Loucy (cell line): ENCODE measurements around the gene ROR1.

Source experiments
- H2AFZ ChIP-seq: fragments of 200-600 bp; sonication (generic); 2 replicates; pipeline ENCODE4 v1.6.0; 2016; ENCODE audit warnings: antibody characterized with exemption, mild to moderate bottlenecking, low read length, moderate library complexity
- H3F3A ChIP-seq: fragments of 200-600 bp; 2 replicates; pipeline ENCODE4 v1.6.0; 2016; ENCODE audit warnings: antibody characterized with exemption, low read depth, mild to moderate bottlenecking
- H3K27me3 ChIP-seq: fragments of 200-600 bp; sonication (generic); 2 replicates; pipeline ENCODE4 v1.6.1; 2014; ENCODE audit warnings: low read length, mild to moderate bottlenecking; ENCODE audit not compliant: insufficient read depth, poor library complexity, severe bottlenecking
- H3K36me3 ChIP-seq: fragments of 200-600 bp; sonication (generic); 2 replicates; pipeline ENCODE4 v1.6.1; 2016; ENCODE audit warnings: low read length; ENCODE audit not compliant: insufficient read depth
- H3K4me1 ChIP-seq: fragments of 200-600 bp; sonication (generic); 2 replicates; pipeline ENCODE4 v1.5.1; 2014; ENCODE audit warnings: low read length, mild to moderate bottlenecking; ENCODE audit not compliant: insufficient read depth, poor library complexity, severe bottlenecking
- H3K4me2 ChIP-seq: fragments of 200-600 bp; sonication (generic); 2 replicates; pipeline ENCODE4 v1.6.0; 2014; ENCODE audit warnings: antibody characterized with exemption, low read length, low read depth, mild to moderate bottlenecking; ENCODE audit not compliant: poor library complexity, severe bottlenecking
- H3K4me3 ChIP-seq: fragments of 200-600 bp; sonication (generic); 2 replicates; pipeline ENCODE4 v1.5.1; 2014; ENCODE audit warnings: low read length, mild to moderate bottlenecking, mixed read lengths; ENCODE audit not compliant: poor library complexity, severe bottlenecking
- H3K79me2 ChIP-seq: fragments of 200-600 bp; sonication (generic); 2 replicates; pipeline ENCODE4 v1.6.1; 2014; ENCODE audit warnings: low read length; ENCODE audit not compliant: insufficient read depth
- H3K9ac ChIP-seq: fragments of 200-600 bp; sonication (generic); 2 replicates; pipeline ENCODE4 v1.6.0; 2014; ENCODE audit warnings: mild to moderate bottlenecking, low read depth, low read length, moderate library complexity; ENCODE audit not compliant: poor library complexity, severe bottlenecking
- H3K9me2 ChIP-seq: fragments of 200-600 bp; sonication (generic); replicated peaks from 2 replicates; pipeline ENCODE4 v1.6.1; 2016; ENCODE audit warnings: low read depth, low read length, mixed read lengths
- H3K9me3 ChIP-seq: fragments of 200-600 bp; sonication (generic); 2 replicates; pipeline ENCODE4 v1.6.1; 2014; ENCODE audit warnings: mild to moderate bottlenecking, antibody characterized with exemption, low read length, low read depth; ENCODE audit not compliant: insufficient read depth
- H4K20me1 ChIP-seq: fragments of 200-600 bp; sonication (generic); 2 replicates; pipeline ENCODE4 v1.6.0; 2014; ENCODE audit warnings: antibody characterized with exemption, low read length, mild to moderate bottlenecking; ENCODE audit not compliant: insufficient read depth, poor library complexity, severe bottlenecking
- CTCF ChIP-seq: fragments of 200-600 bp; sonication (generic); conservative IDR thresholded peaks from 2 replicates; pipeline ENCODE4 v1.5.1; 2014; ENCODE audit warnings: mild to moderate bottlenecking, antibody characterized with exemption, low read length
- EZH2phosphoT487 ChIP-seq: fragments of 200-600 bp; IDR thresholded peaks from 2 replicates; pipeline ENCODE4 v1.6.1; 2018; ENCODE audit warnings: antibody characterized with exemption, mild to moderate bottlenecking, moderate library complexity, borderline replicate concordance

ROR1 gene

GRCh38 chr1:64000021-64000420 is 226.2 kb downstream of the ROR1 start:
- peaks cover 13% of the 10 kb centered on the region for H3K27me3 ChIP-seq
- no peaks in the 10 kb centered on the region for H3K36me3 ChIP-seq
- H3K9ac ChIP-seq = no peak overlapping the region
- peaks cover 14% of the 10 kb centered on the region for H3K4me1 ChIP-seq
- H3K79me2 ChIP-seq = no peaks in the 10 kb centered on the region
- no peaks in the 10 kb centered on the region for H3K9me3 ChIP-seq
- TF ChIP-seq EZH2phosphoT487 (no peak), CTCF (no peak)
- H4K20me1 ChIP-seq = no peaks in the 10 kb centered on the region
- H2AFZ ChIP-seq = no peak overlapping the region
- no peak overlapping the region for H3K4me2 ChIP-seq
- H3K9me2 ChIP-seq = no peaks in the 10 kb centered on the region
- H3F3A ChIP-seq = no peaks in the 10 kb centered on the region
- H3K4me3 ChIP-seq = no peak overlapping the region

- Histone ChIP-seq H3K9ac (no peak overlapping the region), H3K9me2 (no peaks in the 10 kb centered on the region), H3K9me3 (no peaks in the 10 kb centered on the region), H3K4me1 (peaks cover 17% of the 10 kb centered on the region), H3F3A (no peaks in the 10 kb centered on the region), H3K4me3 (no peak overlapping the region), H3K4me2 (no peak overlapping the region), H3K36me3 (no peaks in the 10 kb centered on the region), H3K79me2 (no peaks in the 10 kb centered on the region), H3K27me3 (peaks cover 7% of the 10 kb centered on the region), H4K20me1 (no peaks in the 10 kb centered on the region), H2AFZ (no peak overlapping the region)
- TF ChIP-seq EZH2phosphoT487 = no peak
- TF ChIP-seq CTCF = no peak
Observed at GRCh38 chr1:64001038-64001437, 227.2 kb downstream of the ROR1 start.

- Histone ChIP-seq H3K4me3 (no peak overlapping the region), H3K79me2 (no peaks in the 10 kb centered on the region), H3K4me1 (peaks cover 30% of the 10 kb centered on the region), H3K4me2 (no peak overlapping the region), H2AFZ (no peak overlapping the region), H3K9me3 (no peaks in the 10 kb centered on the region), H3K27me3 (no peaks in the 10 kb centered on the region), H4K20me1 (no peaks in the 10 kb centered on the region), H3K36me3 (no peaks in the 10 kb centered on the region), H3K9ac (no peak overlapping the region), H3K9me2 (no peaks in the 10 kb centered on the region), H3F3A (no peaks in the 10 kb centered on the region)
- TF ChIP-seq CTCF (no peak), EZH2phosphoT487 (no peak)
Observed at GRCh38 chr1:64004451-64005025, 230.7 kb downstream of the ROR1 start.
